GM18517 (cell line): ENCODE results near the gene NMUR1.
"Not testable (repeated sequence)": the region's sequence is repeated elsewhere in the genome, so short reads cannot be mapped to it uniquely, and the experiment has no call there.

Source experiments
- ATAC-seq: cut with Tn5 transposase; IDR thresholded peaks from one replicate; pipeline ENCODE4 v1.9.1; 2021; ENCODE audit warnings: mild to moderate bottlenecking, moderate library complexity; ENCODE audit not compliant: unreplicated experiment

Gene NMUR1

DNA sequence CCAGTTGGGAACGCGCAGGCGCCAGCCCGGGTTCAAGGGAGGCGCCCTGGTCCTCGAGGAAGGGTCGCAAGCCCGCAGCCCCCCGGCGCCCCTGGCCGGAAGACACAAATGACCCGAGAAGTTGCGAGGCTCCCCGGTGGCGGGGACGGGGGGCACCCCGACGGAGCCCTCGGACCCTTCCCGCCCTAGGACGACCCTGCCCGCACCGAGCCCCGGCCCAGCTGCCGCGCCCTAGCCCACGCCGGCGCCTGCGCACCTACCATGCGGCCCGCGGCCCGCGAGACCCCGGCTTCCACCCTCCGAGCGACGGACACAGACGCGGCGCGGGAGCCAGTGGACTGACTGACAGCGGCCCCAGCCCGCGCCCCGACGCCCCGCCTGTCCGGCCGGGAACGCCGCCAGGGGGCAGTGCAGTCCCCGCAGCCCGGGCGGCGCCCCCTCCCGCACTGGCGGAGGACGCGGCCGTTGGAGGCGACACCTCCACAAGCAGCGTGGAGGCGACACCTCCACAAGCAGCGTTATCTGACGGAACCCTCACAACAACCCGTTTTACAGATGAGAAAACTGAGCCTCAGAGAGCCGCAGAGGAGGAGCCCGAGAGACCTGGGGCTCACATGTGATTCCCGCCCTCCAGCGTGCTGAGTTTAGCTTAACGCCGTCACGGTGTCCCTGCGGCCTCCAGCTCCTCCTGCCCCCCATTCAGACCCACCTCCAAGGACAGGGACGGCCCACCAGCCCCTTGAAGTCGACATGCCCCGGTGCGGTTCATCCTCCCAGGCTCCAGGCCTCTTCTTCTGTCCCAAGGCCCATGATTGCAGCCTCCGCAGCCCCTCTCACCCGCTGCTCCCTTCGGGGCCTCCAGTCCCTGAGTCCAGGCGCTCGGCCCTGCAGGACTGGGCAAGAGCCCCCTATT lies at the start of gene NMUR1:
NMUR1 (minus strand) TSS at position 347 of the 913 bp plus-strand sequence; CDS start at position 263, 84 bp downstream.
- no peak for ATAC-seq

GRCh38 chr2:231579560-231579959 lies 49.3 kb upstream of the NMUR1 start:
- ATAC-seq, result no peak

GRCh38 chr2:231578655-231579054 lies 48.4 kb upstream of the NMUR1 start:
- ATAC-seq, result not testable (repeated sequence)

- ATAC-seq, result no peak
Observed at GRCh38 chr2:231576465-231576864, 46.2 kb upstream of the NMUR1 start.

- no peak for ATAC-seq
Observed at GRCh38 chr2:231575612-231576256, 45.5 kb upstream of the NMUR1 start.

- ATAC-seq, result no peak
Observed at GRCh38 chr2:231573698-231574421, 43.6 kb upstream of the NMUR1 start.

- ATAC-seq, result no peak
Observed at GRCh38 chr2:231573096-231573495, 42.9 kb upstream of the NMUR1 start.

GRCh38 chr2:231571661-231572191 lies 41.5 kb upstream of the NMUR1 start:
- ATAC-seq, result no peak

- not testable (repeated sequence) for ATAC-seq
Observed at GRCh38 chr2:231570915-231571314, 40.7 kb upstream of the NMUR1 start.

GRCh38 chr2:231568785-231569435 lies 38.7 kb upstream of the NMUR1 start:
- ATAC-seq, result no peak

DNA sequence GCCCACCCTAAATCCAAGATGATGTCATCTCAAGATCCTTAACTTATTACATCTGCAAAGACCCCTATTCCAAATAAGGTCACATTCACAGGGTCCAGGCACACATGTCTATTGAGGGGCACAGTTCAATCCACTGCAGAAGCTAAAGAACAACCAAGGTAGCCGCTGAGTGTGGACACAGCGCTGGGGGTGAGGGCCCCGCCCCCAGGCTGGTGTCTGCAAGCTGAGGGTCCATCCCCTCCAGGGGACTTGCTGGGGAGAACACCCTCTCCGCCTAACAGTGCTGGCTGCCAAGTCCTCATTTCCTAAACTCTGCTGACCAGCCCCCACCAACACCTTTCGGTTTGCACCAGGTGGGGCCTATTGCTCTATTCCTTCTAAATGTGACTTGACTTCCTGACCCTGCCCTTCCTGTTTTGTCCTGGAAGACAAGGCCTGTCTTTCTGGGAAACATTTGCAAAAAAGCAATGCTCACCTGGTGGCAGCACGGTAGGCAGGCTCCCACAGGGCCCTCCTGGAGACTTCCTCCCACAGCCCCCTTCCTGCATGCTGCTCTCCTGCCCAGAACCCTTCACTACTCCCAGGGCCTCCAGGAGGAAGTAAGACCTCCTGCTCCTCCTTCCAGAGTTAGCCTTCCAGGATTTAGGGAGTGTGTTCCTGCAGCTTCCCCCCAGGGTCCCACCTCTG lies 38.0 kb upstream of the NMUR1 start:
- ATAC-seq, result no peak

DNA sequence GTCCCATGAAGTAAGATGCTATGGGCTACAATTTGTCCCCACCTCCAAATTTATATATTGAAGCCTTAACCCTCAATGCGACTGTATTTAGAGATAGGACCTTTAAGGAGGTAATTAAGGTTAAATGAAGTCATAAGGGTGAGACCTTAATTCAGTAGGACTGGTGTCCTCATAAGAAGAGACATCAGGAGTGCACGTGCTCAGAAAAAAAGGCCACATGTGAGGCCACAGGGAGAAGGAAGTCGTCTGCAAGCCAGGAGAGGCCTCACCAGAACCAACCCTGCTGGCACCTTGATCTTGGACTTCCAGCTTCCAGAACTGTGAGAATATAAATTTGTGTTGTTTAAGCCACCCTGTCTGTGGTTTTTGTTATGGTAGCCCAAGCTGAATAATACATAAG lies 36.9 kb upstream of the NMUR1 start:
- no peak for ATAC-seq

DNA sequence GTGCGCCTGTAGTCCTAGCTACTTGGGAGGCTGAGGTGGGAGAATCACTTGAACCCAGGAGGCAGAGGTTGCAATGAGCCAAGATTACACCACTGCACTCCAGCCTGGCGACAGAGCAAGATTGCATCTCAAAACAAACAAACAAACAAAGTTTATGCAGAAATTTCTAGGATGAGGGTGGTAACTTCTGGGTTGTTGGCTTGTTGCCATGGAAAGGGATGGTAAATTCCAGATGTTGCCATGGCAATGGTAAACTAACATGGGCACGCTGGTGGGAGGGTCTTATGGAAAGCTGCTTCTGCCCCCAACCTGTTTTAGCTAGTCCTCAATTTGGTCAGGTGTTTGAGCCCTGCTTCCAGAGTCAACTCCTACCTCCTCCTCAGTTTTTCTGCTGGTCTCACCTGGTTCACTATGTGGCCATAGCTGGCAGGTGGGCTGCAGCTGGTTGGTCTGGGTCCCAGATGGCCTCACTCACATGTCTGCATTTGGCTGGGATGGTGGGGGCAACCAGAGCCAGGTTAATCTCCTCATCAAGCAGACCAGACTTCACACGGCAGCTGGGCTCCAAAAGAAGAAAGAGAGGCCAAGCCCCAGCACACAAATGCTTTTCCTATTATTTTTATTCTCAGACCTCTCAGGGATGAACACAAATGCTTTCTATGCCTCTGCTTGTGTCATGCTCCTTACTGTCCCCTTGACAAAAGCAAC lies 35.8 kb upstream of the NMUR1 start:
- no peak for ATAC-seq

- no peak for ATAC-seq
Observed at GRCh38 chr2:231563378-231563961, 33.2 kb upstream of the NMUR1 start.

GRCh38 chr2:231557571-231558217 lies 27.4 kb upstream of the NMUR1 start:
- ATAC-seq, result no peak

DNA sequence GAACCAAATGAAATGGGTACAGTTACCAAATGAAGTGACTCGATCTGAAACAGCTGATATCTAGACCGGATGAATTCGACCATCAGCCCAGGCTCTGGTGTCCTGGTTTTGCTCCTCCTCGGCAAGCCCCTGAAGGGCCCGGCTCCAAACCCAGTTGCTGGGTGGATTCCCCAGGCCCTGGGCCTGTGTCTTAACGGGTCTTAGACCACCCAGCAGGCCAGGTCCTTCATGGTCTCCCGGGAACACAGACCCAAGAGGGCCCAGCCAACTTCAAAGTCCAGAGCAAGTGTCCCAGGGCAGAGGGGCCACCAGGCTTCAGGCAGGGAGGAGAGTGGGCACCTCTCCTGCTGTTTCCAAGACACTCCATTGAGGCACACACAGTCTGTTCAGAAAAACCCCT lies 26.7 kb upstream of the NMUR1 start:
- ATAC-seq, result no peak

DNA sequence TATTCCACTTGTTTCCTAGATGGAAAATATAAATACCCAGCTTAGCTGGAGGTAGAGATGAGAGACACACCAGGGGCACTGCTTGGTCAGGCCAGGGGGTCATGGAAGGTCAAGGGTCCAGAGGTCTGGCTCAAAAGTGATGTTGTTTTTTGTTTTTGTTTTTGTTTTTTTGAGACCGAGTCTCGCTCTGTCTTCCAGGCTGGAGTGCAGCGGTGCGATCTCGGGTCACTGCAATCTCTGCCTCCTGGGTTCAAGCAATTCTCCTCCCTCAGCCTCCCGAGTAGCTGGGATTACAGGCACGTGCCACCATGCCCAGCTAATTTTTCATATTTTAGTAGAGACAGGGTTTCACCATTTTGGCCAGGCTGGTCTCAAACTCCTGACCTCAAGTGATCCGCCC lies 26.3 kb upstream of the NMUR1 start:
- ATAC-seq, result not testable (repeated sequence)

GRCh38 chr2:231554748-231555545 lies 24.7 kb upstream of the NMUR1 start:
- no peak for ATAC-seq
